ENCODE data around the gene DACT3.
"Not testable (repeated sequence)": the region's sequence is repeated elsewhere in the genome, so short reads cannot be mapped to it uniquely, and the experiment has no call there.

Gene DACT3

GRCh38 chr19:46634045-46634655, 26.8 kb downstream of the DACT3 start:
- DNase-seq (ENCODE audit: low spot score) = peak; percentile 62

- DNase-seq (ENCODE audit: low spot score) = no peak
Observed at GRCh38 chr19:46633130-46633529, 27.9 kb downstream of the DACT3 start.

GRCh38 chr19:46631481-46631880, 29.5 kb downstream of the DACT3 start:
- no peak for DNase-seq (ENCODE audit: low spot score)

GRCh38 chr19:46630586-46631205, 30.3 kb downstream of the DACT3 start:
- DNase-seq (ENCODE audit: low spot score) = no peak

GRCh38 chr19:46629546-46630025, 31.4 kb downstream of the DACT3 start:
- no peak for DNase-seq (ENCODE audit: low spot score)

GRCh38 chr19:46628970-46629369, 32.0 kb downstream of the DACT3 start:
- not testable (repeated sequence) for DNase-seq (ENCODE audit: low spot score)

GRCh38 chr19:46626446-46626845, 34.5 kb downstream of the DACT3 start:
- no peak for DNase-seq (ENCODE audit: low spot score)

GRCh38 chr19:46625731-46626130, 35.3 kb downstream of the DACT3 start:
- DNase-seq (ENCODE audit: low spot score) = no peak

GRCh38 chr19:46624958-46625661, 35.9 kb downstream of the DACT3 start, which contains the start of gene PTGIR:
PTGIR (minus strand) TSS chr19:46625089; CDS start chr19:46624225, 864 bp downstream.
- DNase-seq (ENCODE audit: low spot score) = no peak

GRCh38 chr19:46623915-46624502, 37.0 kb downstream of the DACT3 start:
- DNase-seq (ENCODE audit: low spot score) = no peak

- DNase-seq (ENCODE audit: low spot score) = no peak
Observed at GRCh38 chr19:46622118-46622446, 38.9 kb downstream of the DACT3 start.

GRCh38 chr19:46621191-46622117, 39.5 kb downstream of the DACT3 start:
- DNase-seq (ENCODE audit: low spot score) = no peak

- no peak for DNase-seq (ENCODE audit: low spot score)
Observed at GRCh38 chr19:46620716-46621115, 40.3 kb downstream of the DACT3 start.

GRCh38 chr19:46620267-46620666, 40.7 kb downstream of the DACT3 start:
- DNase-seq (ENCODE audit: low spot score) = no peak

- DNase-seq (ENCODE audit: low spot score) = no peak
Observed at GRCh38 chr19:46618670-46619231, 42.2 kb downstream of the DACT3 start.

GRCh38 chr19:46617601-46618000, 43.4 kb downstream of the DACT3 start:
- no peak for DNase-seq (ENCODE audit: low spot score)

GRCh38 chr19:46616631-46617322, 44.2 kb downstream of the DACT3 start:
- DNase-seq (ENCODE audit: low spot score) = peak; percentile 71

GRCh38 chr19:46615966-46616365, 45.0 kb downstream of the DACT3 start:
- no peak for DNase-seq (ENCODE audit: low spot score)

- DNase-seq (ENCODE audit: low spot score) = peak; percentile 85
Observed at GRCh38 chr19:46614114-46614722, 46.8 kb downstream of the DACT3 start.

- DNase-seq (ENCODE audit: low spot score) = no peak
Observed at GRCh38 chr19:46613525-46613924, 47.5 kb downstream of the DACT3 start.
